ENCODE measurements around the gene ARHGEF39. TPM values are rescaled to one million over a fixed set of nuclear protein-coding genes. Genes with fewer than 3 reads are reported as not detected.
"Not testable (repeated sequence)": the region's sequence is repeated elsewhere in the genome, so short reads cannot be mapped to it uniquely, and the experiment has no call there.

Gene ARHGEF39
- total and polyA plus RNA-seq, 10 of the 15 experiments (the other 5 are each of a cell fraction or from before 2014, with no cell fraction given): 2.0 to 28.9 (median 13.2) TPM

DNA sequence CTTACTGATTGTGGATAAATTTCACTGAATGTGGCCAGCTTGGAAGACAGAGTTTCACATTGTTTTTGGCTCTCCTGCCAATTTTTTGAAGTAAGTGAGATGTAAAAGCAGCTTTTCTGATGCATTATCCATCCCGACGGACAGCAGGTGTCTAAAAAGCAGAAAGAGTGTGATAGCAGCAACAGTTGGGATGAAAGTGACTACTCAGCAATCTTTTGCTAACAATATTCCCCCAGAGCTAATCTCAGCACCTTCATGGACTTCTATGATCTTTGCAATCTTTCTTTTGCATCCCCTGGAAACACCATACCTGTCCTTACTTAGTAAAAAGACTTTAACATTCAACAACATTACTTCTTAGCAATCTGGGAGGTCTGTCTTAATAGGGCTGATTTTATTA lies 52.2 kb downstream of the ARHGEF39 start:
- no peaks in the 10 kb centered on the region; a peak in 1 of 4 replicates for H3K27me3 ChIP-seq (replicated peaks in 1 of 2; ENCODE audit: control insufficient read depth in 2 of 2, insufficient read depth in 2 of 2, low read length in 1 of 2)
- no peak overlapping the region for H2AFZ ChIP-seq (ENCODE audit: control insufficient read depth, low read depth, low read length)
- no peak for ATAC-seq
- no peak overlapping the region for H3K4me3 ChIP-seq
- no peak overlapping the region for H3K9ac ChIP-seq (ENCODE audit: control insufficient read depth, insufficient read depth, low read length)
- H3K27ac ChIP-seq (ENCODE audit: control insufficient read depth, insufficient read depth): no peak overlapping the region
- in situ Hi-C loops (cut with MboI) (no loop called here), intact Hi-C loops (cut with micrococcal nuclease; ENCODE audit: unreplicated experiment) (no loop called here)
- ChIA-PET CTCF (interaction anchor here (0.7 to 6.3 kb wide), 13 partner anchors 9 to 213 kb away, joined by 3 to 55 read pairs (median 10); partner anchors contain the start of genes CREB3, GBA2, RGP1 and SIT1), SMC1A (ENCODE audit: uncharacterized antibody, unreplicated experiment) (interaction anchor here (1.0 to 3.3 kb wide), 3 partner anchors 33 to 117 kb away, joined by 3 to 16 read pairs (median 11); partner anchors contain the start of genes CCDC107 and RMRP), POLR2A (interaction anchor here (0.6 to 1.3 kb wide), 3 partner anchors 17 to 119 kb away, joined by 3 to 5 read pairs (median 4); partner anchors contain the start of gene TLN1), RAD21 (ENCODE audit: unreplicated experiment) (interaction anchor here (1.6 kb wide), 1 partner anchor 34 kb away, joined by 7 read pairs; no protein-coding TSS in a partner anchor)
- WGBS (ENCODE audit: insufficient coverage, insufficient replicate concordance, low lambda C conversion rate, missing lambda C conversion rate): 88% methylated on average over 2 of the region's 2 CpGs
- no peak for FAIRE-seq
- no peaks in the 10 kb centered on the region for H3K9me3 ChIP-seq (replicated peaks; ENCODE audit: control insufficient read depth, insufficient read depth, low read length)
- TF ChIP-seq TAF1 (IDR thresholded peaks at IDR 0.05; ENCODE audit: borderline replicate concordance, low read depth, low read length) (no peak), BCL11A (IDR thresholded peaks at IDR 0.05; ENCODE audit: low read depth, low read length) (no peak), ZSCAN29 (IDR thresholded peaks at IDR 0.05) (no peak), SIX5 (IDR thresholded peaks at IDR 0.05; ENCODE audit: low read depth, low read length, severe bottlenecking) (no peak), NFXL1 (IDR thresholded peaks at IDR 0.05; ENCODE audit: borderline replicate concordance) (no peak), ESRRA (IDR thresholded peaks at IDR 0.05; ENCODE audit: low read length) (no peak), PAX5 (IDR thresholded peaks at IDR 0.05; ENCODE audit: borderline replicate concordance, low read depth, low read length) (no peak), PML (IDR thresholded peaks at IDR 0.05; ENCODE audit: low read length) (no peak), CHD1 (IDR thresholded peaks at IDR 0.05; ENCODE audit: low read depth, low read length) (no peak), STAT1 (conservative IDR thresholded peaks at IDR 0.05) (no peak), POLR2A (IDR thresholded peaks at IDR 0.05; ENCODE audit: low read depth, low read length) (no peak), ZNF207 (IDR thresholded peaks at IDR 0.05; ENCODE audit: borderline replicate concordance) (no peak), ZNF622 (IDR thresholded peaks at IDR 0.05) (no peak), RFX5 (IDR thresholded peaks at IDR 0.05; ENCODE audit: low read depth, low read length) (no peak)
- TF ChIP-seq, protein P1, sequence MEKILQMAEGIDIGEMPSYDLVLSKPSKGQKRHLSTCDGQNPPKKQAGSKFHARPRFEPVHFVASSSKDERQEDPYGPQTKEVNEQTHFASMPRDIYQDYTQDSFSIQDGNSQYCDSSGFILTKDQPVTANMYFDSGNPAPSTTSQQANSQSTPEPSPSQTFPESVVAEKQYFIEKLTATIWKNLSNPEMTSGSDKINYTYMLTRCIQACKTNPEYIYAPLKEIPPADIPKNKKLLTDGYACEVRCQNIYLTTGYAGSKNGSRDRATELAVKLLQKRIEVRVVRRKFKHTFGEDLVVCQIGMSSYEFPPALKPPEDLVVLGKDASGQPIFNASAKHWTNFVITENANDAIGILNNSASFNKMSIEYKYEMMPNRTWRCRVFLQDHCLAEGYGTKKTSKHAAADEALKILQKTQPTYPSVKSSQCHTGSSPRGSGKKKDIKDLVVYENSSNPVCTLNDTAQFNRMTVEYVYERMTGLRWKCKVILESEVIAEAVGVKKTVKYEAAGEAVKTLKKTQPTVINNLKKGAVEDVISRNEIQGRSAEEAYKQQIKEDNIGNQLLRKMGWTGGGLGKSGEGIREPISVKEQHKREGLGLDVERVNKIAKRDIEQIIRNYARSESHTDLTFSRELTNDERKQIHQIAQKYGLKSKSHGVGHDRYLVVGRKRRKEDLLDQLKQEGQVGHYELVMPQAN (conservative IDR thresholded peaks at IDR 0.05): no peak
- H3K36me3 ChIP-seq (ENCODE audit: control insufficient read depth in 2 of 2, insufficient read depth in 2 of 2, low read length in 1 of 2): no peaks in the 10 kb centered on the region; a peak in 1 of 4 replicates
- H3K4me2 ChIP-seq (ENCODE audit: control insufficient read depth, insufficient read depth): no peak overlapping the region
- peaks cover 13% of the 10 kb centered on the region for H3K4me1 ChIP-seq (ENCODE audit: control insufficient read depth, insufficient read depth, low read length)
- H4K20me1 ChIP-seq (ENCODE audit: control insufficient read depth, insufficient read depth): no peaks in the 10 kb centered on the region
- DNase-seq (ENCODE audit: low read depth, low spot score): no peak
- no TSS peak for BruUV-seq (replicated peaks)
- H3K79me2 ChIP-seq (ENCODE audit: control insufficient read depth, insufficient read depth, low read length): no peaks in the 10 kb centered on the region

DNA sequence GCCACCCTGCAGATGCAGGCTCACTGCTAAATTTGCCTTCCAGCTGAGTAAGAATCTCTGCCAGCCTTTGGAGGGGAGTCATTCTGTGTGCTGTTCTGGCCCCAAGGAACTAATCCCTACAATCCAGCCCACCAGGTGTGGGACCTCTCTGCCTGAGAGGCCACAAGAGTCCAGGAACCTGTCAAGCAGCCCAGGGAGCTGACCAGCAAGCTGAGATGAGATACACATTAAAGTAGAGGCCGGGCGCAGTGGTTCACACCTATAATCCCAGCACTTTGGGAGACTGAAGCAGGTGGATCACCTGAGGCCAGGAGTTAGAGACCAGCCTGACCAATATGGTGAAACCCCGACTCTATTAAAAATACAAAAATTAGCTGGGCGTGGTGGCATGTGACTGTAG lies 52.9 kb downstream of the ARHGEF39 start:
- ATAC-seq; H3K27me3 ChIP-seq (replicated peaks in 1 of 2; ENCODE audit: control insufficient read depth in 2 of 2, insufficient read depth in 2 of 2, low read length in 1 of 2); H3K4me3 ChIP-seq; FAIRE-seq; H3K79me2 ChIP-seq (ENCODE audit: control insufficient read depth, insufficient read depth, low read length); H3K9ac ChIP-seq (ENCODE audit: control insufficient read depth, insufficient read depth, low read length); BruUV-seq (replicated peaks); H3K4me1 ChIP-seq (ENCODE audit: control insufficient read depth, insufficient read depth, low read length); H2AFZ ChIP-seq (ENCODE audit: control insufficient read depth, low read depth, low read length); in situ Hi-C loops (cut with MboI); H3K4me2 ChIP-seq (ENCODE audit: control insufficient read depth, insufficient read depth); H3K27ac ChIP-seq (ENCODE audit: control insufficient read depth, insufficient read depth); H3K36me3 ChIP-seq (ENCODE audit: control insufficient read depth in 2 of 2, insufficient read depth in 2 of 2, low read length in 1 of 2); H3K9me3 ChIP-seq (replicated peaks; ENCODE audit: control insufficient read depth, insufficient read depth, low read length); intact Hi-C loops (cut with micrococcal nuclease; ENCODE audit: unreplicated experiment); DNase-seq (ENCODE audit: low read depth, low spot score); H4K20me1 ChIP-seq (ENCODE audit: control insufficient read depth, insufficient read depth): not testable (repeated sequence)
- POLR2A ChIA-PET: interaction anchor here (1.0 kb wide), 1 partner anchor 52 kb away, joined by 3 read pairs; no protein-coding TSS in a partner anchor
- SMC1A ChIA-PET (ENCODE audit: uncharacterized antibody, unreplicated experiment): interaction anchor here (1.0 to 3.3 kb wide), 6 partner anchors 8 to 118 kb away, joined by 3 to 16 read pairs (median 8); partner anchors contain the start of genes CCDC107 and RMRP
- RAD21 ChIA-PET (ENCODE audit: unreplicated experiment): interaction anchor here (0.7 to 1.6 kb wide), 5 partner anchors 24 to 116 kb away, joined by 3 to 7 read pairs (median 4); partner anchors contain the start of genes CCDC107 and RMRP
- 63% methylated on average over 4 of the region's 4 CpGs for WGBS (ENCODE audit: insufficient coverage, insufficient replicate concordance, low lambda C conversion rate, missing lambda C conversion rate)
- CTCF ChIA-PET: interaction anchor here (1.2 to 6.3 kb wide), 15 partner anchors 8 to 214 kb away, joined by 3 to 55 read pairs (median 10); partner anchors contain the start of genes CREB3, GBA2, RGP1 and SIT1
